HG02870 (cell line): ENCODE data around the gene KRT78.

ENCODE experiments used
- ATAC-seq: cut with Tn5 transposase; IDR thresholded peaks from one replicate; pipeline ENCODE4 v1.9.1; 2021; ENCODE audit warnings: mild to moderate bottlenecking, moderate library complexity; ENCODE audit not compliant: unreplicated experiment

Gene KRT78

DNA sequence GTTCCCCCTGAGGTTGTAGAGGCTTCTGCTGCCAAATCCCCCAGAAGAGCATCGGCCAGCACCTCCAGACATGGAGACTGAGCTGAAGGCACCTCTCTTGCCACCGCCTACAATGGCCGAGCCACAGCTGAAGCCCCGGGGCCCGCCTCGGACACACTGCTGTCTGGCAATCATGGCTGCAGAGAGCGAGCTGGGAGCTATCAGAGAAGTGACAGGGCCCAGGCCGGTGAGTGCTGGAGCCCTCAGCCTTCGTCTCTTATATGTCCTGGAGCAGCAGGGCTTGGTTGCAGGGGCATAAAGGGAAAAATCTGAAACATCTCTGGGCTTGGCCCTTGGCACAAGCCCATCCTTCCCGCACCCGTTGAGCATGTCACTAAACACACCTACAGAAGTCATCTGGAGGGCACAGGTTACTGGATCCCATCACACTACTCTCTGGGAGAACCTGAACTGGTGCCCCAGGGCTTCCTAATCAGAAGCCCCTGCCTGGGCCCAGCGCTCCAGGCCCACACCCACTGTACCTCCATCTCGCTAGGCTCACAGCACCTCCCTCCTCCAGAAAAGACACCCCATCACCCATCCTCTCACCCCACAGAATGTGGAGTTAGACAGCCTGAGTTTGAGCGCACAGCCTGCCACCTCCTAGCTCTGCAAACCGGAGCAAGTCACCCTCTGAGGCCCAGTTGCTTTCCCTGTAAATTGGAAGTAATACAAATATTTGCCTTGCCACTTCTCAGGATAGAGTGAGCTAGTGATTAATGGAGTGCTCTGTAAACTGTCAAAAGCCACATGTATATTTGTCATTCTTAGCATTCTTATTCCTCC is 34.7 kb downstream of the KRT78 start, which contains the start of gene KRT4:
Gene KRT4, minus strand, starts transcription at position 232 of the 825 bp plus-strand sequence. Its CDS starts 58 bp downstream, at position 174.
- ATAC-seq, result no peak

DNA sequence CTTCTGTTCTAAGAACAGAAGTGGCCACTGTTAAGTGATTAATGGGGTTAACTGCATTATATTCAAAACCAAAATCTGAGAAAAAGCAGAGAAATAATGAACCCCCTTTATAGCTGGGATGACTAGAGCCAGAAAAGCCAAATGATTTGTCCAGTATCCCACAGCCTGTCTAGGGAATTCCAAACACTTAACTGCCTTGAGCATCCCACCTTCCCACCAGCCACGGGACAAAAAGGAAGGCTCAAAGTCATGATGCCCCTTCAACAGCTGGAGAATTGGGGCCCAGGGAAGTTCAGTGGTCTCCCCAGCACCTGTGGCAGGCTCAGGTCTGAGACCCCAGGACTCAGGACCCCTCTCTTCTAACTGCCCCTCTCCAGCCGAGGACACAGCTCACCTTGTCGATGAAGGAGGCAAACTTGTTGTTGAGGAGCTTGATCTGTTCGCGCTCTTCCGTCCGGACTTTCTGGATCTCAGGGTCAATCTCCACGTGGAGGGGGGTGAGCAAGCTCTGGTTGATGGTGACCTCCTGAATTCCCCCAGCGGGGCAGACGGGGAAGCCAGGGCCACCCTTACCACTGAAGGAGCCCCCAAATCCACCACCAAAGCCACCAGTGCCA is 35.5 kb downstream of the KRT78 start:
- no peak for ATAC-seq

DNA sequence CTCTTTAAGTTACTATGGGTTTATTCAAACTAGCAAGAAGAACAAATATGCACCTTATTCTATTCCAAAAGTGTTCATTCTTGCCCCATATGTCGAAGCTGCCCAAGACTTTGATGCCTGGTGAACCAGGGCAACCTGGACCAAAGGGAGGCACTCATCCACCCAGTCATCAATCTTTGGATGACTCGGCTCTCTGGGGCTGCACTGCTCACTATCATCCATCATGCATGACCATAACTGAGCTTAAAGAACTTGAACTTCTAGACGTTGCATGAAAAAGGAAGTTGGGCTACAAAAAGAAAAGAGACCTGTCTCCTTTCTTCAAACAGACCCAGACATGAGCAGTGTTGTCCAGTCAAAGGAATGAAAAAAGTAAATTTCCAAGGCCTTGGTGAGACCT is 36.0 kb downstream of the KRT78 start:
- no peak for ATAC-seq

DNA sequence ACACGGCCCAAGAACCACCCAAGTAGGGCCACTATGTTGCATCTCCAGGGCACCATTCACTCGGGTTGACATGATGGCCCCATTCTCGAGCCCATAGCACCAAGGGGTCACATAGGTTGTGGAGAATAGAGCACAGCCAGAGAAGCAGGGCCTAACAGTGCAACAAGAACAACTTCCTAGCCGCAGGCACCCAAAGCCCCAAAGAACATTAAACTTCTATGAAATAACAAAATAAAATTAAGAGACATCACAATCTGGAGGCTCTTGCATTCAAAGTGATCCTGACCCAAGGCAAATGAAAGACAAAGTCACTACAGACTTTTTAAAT is 36.8 kb downstream of the KRT78 start:
- no peak for ATAC-seq

DNA sequence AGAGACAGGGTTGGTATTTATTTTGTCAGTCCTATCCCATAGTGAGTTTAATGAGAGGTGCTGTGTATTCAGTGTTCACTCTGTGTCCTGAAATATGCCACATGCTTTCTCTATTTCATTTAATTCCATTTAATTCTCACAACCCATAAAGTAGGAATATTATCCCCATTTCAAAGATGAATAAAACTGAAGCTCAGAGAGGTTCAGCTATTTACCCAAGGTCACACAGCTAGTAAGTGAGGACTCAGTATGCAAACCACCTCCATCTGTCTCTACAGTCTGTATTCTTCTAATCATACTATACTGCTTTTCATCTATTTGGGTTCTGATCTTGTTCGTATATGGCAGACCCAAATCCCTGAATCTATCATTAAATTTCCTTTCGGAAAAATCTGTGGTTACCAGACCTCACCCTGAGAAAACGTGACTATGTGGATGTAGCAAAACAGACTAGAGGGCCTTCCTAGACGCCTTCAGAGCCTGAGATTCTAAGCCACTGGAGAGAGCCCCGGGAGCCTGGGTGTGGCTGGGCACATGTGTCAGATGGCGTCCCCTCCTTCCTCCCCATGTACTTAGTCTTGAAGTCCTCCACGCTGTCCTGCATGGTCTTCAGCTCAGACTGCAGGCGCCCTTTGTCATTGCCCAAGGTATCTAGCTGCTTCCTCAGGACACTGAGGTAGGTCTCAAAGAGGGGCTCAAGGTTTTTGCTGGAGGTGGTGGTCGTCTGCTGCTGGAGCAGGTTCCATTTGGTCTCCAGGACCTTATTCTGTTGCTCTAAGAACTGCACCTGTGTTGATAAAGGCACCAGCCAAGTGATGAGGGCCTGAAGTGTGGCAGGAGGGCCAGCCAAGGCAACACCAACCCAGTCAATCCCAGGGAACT is 37.4 kb downstream of the KRT78 start:
- no peak for ATAC-seq

DNA sequence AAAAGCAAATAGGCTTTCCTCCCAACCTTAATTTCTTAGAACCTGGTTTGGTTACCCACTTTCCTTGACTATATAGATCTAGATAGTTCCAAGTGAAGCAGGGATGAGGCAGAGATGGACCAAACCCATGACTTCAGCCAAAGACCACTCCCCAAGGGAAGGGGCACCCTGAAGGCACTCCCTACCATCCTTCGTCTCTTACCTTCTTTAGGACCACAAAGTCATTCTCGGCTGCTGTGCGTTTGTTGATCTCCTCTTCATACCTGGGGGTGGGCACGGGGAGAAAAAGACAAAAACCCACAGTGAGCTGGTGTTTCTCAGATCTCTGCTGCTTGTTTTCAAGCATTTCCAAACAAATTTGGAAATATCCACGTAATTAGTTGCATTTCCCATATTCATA is 38.2 kb downstream of the KRT78 start:
- no peak for ATAC-seq

DNA sequence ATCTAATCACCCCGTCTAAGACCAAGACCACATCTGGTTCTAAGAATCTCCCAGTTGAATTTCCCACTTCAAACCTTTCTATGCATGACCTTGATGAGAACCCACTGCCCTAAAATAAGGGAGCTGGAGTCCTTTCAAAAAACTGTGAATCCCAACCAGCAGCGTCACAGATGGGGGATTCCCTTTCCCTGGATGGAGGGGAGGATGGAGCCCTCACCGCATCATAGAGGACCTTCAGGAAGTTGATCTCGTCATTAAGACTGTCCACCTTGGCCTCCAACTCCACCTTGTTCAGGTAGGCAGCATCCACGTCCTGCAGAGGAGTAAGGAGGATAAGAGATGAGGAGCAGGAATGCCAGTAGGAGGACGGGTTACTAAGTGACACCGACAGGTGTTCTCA is 39.6 kb downstream of the KRT78 start:
- ATAC-seq, result no peak

DNA sequence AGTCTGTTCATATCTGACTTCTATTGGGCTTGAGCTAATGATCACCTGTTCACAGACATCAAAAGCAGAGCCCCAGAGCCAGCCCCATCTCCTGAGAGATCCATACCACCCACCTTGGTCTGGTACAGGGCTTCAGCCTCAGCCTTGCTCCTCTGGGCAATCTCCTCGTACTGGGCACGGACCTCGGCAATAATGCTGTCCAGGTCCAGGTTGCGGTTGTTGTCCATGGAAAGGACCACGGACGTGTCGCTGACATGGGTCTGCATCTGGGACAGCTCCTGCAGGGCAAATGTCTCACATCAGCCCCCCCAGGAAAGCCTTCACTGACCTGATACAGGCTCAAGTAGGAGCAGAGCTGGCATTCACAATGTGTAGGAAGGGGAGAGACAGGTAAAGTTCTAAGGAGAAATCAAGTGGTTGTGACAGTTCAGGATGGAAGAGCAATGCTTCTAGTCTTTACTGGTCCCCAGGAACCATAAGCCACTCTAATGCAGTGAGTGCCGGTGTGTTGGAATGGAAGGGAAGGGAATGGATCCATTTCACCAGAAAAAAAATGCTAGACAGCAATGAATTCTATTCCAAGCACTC is 40.1 kb downstream of the KRT78 start:
- no peak for ATAC-seq

DNA sequence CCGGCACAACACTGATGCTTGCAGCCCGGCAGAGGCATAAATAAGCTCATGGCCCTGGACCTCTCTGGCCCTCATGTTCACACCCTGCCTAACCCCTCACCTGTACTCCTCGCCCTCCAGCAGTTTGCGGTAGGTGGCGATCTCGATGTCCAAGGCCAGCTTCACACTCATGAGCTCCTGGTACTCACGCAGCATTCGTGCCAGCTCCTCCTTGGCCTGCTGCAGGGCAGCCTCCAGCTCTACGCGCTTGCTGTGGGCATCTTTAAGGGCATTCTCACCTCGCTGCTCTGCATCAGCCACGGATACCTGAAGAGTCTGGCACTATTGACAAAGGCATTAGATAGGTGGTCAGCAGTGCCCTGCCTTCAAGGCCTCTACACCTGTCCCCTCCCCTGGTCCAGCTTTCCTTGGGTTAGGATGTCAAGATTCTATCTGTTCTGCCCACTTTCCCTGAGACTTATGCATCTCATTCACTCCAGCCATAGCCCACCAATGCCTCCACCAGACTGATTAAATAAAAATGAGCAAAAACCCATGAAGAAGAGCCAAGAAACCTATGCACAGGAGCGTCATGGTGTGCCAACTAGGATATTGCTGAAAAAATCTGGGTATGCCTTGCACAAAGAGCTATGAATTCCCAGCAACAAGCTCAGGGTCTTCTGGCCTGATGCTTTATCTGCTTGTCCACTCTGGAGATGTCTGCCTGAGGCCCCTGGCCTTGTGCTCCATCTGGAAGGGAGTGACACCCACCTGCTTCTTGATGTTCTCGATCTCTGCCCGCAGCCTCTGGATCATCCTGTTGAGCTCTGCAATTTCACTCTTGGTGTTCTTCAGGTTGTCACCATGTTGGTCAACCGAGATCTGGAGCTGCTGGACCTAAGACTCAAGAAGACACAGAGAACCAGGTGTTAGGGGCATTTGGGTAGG is 41.0 kb downstream of the KRT78 start:
- ATAC-seq, result no peak

DNA sequence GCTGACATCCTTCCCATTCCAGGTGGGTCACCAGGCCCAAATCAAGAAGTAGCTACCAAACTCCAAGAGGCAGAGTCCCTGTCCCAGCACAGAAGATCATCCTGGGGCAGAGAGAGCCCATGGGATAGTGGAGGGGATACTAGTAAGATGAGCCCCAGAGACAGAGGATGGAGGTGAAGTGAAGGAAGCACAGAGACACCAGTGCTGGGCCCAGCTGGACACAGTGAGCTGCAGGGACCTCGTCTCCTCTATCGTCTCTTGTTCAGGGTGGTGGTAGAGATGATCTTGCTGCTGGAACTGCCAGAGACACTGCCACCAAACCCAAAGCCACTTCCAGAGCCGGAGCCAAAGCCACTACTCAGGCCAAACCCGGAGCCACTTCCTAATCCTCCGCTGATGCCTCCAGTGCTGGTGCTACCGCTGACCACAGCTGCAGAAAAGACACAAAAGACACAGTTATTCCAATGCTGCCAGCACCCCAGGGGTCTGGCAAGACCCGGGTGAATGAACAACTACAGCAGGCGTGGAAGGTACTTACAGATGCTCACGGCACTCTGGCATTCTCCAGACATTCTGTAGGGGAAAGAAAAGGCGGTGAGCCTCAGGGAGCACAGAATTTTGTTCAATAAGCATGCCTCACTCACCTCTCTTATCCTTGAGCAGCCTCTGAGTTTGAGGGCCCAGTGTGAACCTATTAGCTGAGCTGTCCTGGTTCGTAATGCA is 41.8 kb downstream of the KRT78 start:
- no peak for ATAC-seq

DNA sequence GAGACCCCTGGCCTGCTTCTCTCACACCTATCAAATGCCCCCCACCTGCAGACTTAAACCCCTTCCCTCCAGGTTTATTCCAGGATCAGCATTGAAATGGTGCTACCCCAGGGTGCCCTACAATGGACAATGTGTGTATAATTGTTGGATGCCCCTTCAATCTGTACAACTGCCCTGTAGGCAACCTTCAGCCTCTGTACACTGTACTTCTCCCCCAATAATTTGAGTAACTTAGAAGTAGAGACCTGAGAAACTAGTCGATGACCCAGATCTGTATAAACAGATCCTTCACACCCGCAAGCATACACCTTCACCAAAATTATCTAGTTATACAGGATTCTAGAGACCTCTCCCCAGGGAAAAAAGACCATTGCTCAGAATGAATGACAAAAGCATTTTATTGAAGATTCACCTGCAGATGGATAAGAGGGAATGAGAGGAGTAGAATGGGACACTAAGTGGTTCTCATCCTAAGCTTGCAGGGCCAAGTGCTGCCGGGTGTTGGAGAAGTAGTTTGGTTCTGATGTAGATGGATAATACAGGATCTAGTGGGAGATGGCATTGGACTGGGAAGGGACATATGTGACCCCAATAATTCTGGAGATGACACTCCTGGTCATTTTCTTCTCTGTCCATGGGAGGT is 42.5 kb downstream of the KRT78 start:
- ATAC-seq, result no peak

DNA sequence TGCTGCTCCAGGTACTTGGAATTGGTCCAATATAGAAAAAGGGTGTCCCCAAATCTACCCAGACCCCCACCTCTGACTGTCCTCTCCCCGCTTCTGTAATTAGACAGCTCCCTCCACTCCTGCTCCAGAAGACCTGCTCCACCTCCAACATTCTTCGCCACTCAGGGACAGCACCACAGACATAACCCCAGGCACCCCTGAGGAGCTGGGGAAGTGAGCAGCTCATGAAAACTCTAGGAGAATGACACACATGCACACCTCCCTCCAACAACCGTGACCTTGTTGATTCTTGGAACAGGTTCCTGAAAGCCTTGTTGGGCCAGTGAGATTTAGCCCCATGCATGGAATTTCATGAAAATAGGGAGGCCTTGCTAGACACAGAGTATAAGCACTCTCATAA is 43.1 kb downstream of the KRT78 start:
- no peak for ATAC-seq

DNA sequence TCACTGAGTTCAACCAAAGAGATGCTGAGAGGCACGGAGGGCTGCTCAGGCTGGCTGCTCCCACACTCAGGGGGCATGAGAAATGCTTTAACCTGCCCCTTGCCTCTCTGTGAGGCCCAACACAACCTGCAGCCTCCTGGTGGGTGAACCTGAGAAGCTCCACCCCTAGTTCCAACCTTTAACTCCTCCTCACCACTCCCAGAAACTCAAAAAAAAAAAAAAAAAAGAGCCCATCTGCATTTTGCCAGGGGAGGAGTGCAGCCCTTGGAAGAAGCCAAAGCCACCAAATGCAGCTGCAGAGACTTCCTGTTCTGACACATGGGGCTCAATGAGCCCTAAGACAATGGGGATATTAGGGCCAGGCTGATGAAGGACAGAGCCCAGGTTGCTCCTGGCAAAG is 43.8 kb downstream of the KRT78 start:
- ATAC-seq, result no peak

DNA sequence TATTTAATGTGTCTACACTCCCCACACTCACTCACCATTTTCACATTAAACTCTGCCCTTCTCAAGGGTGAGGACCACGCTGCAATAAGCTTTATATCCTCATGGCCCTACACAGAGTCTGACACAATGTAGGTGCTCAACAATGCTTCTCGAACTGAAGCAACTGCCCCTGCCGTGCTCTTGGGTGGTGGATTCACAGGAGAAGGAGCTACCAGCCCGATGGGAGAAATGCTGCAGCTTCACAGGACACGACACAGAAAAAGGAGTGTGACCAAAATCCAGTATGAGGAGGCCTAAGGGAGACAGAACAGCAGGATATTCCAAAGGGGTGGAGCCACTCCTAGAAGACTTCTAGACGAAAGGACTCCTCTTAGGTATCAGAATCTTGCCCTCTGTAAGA is 46.4 kb downstream of the KRT78 start:
- ATAC-seq, result no peak

DNA sequence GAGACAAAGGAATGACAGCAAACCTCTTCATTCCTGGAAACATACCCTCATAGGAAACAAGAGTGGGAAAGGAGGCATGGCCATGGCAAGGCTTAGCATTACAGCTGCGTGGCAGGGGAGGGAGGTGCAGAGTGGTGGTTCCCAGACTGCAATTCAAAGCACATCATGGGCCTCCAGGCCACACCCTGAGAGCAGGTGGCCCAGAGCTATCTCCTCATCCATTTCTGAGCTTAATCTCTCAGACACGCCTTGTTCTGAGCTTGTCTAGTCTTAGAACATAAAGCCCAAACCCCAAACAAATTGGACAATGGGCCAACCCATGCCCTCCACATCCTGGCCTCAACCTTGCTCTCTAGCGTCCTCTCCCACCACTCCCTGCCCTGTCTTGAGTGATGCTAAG is 47.0 kb downstream of the KRT78 start:
- ATAC-seq, result no peak

DNA sequence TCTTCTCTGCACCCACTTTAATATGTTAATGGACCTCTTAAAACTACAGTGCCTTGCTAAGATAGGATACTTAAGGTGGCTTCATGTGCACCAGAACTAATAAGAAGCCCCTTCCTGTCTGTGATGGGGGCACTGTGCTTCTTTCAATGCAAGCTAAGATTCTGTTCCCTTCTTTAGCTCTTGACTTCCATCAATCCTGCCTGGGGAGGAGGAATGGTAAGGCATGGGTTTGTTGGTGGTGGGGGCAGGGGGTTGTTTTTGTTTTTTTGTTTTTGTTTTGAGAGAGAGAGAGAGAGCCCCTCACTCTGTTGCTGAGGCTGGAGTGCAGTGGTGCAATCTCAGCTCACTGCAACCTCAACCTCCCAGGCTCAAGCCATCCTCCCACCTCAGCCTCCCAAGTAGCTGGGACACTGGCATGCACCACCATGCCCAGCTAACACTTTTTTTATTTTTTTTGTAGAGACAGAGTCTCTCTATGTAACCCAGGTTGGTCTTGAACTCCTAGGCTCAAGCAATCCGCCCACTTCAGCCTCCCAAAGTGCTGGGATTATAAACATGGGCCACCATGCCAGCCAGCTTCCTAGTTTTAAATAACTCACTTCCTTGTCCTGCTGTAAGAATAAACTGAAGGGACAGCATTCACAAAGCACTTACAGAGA is 48.4 kb downstream of the KRT78 start:
- no peak for ATAC-seq

DNA sequence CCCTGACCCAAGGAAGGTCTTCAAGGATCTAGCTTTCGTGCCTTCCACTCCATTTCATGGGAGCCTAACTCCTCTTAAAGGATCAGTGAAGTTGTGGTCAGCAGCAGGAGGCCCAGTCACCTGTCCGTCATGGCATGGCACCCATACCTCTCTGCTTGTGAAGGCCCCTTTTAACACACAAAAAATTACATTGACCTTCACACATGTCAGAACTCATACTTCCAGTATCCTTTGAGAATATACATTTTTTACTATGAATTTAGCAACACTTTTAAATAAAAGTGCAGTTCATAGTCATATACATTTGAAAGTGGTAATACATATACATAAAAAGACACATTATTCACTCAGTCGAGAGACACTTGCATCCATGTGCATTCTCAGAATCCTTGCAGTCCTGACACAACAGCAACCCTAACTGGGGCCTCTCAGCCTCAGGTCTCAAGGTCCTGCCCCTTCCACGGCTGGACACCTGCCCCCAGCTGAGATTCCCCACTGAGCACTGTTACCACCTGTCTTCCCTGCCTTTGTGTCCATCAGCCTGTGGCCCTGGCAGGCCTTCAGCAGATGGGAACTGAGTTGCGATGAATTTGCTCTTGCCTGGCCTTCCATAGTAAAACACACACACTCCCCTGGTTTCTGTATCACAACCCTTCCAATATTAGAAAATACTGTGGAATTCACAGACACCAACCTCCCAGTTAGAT is 49.1 kb downstream of the KRT78 start:
- ATAC-seq, result no peak
